Measurements from ENCODE around the gene KCNH4. TPM values are rescaled to one million over a fixed set of nuclear protein-coding genes. Genes with fewer than 3 reads are reported as not detected.
A peak's percentile ranks its signal among the peaks of the same experiment; 100 is the strongest.

Gene KCNH4
- total and polyA plus RNA-seq, 2 experiments from 2014 or later, result 0.17 to 0.23 TPM

DNA sequence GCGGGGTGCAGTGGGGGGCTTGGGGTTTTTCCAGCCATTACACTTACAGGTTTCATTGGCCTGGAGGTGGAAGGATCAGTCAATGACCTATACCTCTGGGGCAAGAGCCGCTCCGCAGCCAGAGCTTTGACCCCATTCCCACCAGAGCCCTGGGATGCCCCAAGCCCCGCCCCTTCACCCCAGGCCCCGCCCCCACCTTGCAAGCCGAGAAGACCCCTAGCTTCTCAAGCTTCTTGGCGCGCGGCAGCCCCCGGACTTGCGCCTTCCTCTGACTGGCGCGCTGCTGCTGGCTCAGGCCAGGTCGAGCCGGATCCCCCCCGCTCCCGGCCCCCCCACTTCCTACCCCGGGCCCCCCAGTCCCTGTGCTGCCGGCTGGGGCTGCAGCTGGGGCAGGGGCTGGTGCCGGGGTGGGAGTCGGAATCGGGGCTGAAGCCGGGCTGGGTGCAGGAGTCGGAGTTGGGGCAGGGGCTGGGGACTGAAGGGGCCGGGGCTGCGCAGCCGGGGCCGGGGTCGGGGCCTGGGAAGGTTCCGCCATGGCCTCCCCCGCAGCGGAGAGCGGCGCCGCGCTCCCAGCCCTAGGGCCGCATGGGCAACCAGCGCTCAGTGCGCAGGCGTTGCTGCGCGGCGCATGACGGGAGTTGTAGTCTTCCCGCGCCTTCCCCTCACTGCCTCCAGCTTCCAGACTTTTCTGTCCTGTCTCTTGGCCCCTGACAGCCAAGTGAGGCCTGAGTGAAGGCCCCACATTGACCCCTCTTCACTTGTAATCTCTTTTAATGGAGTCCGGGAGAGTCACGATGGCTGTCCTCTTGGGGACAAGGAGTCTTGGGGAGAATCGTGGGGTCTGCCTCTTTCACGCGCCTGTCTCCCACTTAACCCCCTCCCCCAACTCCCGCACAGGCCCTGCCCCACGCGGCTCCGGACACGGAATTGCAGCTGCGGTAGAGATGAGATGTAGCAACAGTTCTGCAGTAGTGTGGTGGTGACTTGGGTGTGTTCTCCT is 59.9 kb downstream of the KCNH4 start, which contains the start of gene KAT2A:
KAT2A (minus strand) TSS at position 598 of the 1,000 bp plus-strand sequence; CDS start at position 535, 63 bp downstream.
- 16% methylated on average over 39 of the region's 57 CpGs for WGBS (ENCODE audit: low lambda C conversion rate, missing lambda C conversion rate)
- peak within 1 kb of the TSS; percentile 97 for H2AFZ ChIP-seq

DNA sequence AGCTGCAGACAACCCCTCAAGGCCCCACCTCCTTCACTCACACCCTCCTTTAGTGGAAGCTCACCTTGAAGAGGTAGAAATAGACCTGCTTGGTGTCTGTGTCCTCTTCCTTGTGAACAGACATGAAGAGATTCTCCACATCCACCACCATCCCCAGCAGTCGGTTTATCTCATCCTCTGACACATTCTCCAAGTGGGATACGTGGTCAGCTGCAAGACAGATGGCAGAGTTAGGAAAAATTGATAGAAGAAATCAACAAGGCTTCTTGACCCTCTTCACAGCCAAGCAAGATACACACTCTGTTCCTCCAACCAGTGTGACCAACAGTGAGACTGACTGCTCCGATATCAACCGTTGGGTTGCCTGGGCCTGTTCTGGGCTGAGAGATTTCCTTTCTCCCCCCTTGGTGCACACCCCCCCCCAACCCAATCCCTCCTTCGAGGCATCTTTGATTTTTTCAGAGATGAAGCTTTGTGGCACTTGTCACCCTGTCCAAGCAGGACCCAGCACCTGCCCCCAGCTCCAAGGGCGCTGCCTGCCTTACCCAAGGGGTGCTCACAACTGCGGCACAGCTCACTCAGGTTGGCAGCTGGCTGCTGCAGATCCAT is 60.7 kb downstream of the KCNH4 start:
- H3K4me3 ChIP-seq, result no peak overlapping the region
- no peaks in the 10 kb centered on the region for H3K79me2 ChIP-seq
- no peaks in the 10 kb centered on the region for H3K9me3 ChIP-seq (ENCODE audit: low read depth)
- peaks cover 7% of the 10 kb centered on the region for H3K4me1 ChIP-seq (ENCODE audit: insufficient read depth)
- 77% methylated on average over 7 of the region's 7 CpGs for WGBS (ENCODE audit: low lambda C conversion rate, missing lambda C conversion rate)
- TF ChIP-seq, protein P1, sequence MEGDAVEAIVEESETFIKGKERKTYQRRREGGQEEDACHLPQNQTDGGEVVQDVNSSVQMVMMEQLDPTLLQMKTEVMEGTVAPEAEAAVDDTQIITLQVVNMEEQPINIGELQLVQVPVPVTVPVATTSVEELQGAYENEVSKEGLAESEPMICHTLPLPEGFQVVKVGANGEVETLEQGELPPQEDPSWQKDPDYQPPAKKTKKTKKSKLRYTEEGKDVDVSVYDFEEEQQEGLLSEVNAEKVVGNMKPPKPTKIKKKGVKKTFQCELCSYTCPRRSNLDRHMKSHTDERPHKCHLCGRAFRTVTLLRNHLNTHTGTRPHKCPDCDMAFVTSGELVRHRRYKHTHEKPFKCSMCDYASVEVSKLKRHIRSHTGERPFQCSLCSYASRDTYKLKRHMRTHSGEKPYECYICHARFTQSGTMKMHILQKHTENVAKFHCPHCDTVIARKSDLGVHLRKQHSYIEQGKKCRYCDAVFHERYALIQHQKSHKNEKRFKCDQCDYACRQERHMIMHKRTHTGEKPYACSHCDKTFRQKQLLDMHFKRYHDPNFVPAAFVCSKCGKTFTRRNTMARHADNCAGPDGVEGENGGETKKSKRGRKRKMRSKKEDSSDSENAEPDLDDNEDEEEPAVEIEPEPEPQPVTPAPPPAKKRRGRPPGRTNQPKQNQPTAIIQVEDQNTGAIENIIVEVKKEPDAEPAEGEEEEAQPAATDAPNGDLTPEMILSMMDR (IDR thresholded peaks at IDR 0.05; ENCODE audit: poor library complexity), result no peak
- TF ChIP-seq EZH2 (IDR thresholded peaks at IDR 0.05; ENCODE audit: borderline replicate concordance) (no peak), EZH2phosphoT487 (IDR thresholded peaks at IDR 0.05; ENCODE audit: low read depth, severe bottlenecking, unreplicated experiment) (no peak)
- H4K20me1 ChIP-seq (ENCODE audit: insufficient read depth, poor library complexity, severe bottlenecking), result no peaks in the 10 kb centered on the region
- no peak overlapping the region for H2AFZ ChIP-seq
- H3K9me2 ChIP-seq (replicated peaks; ENCODE audit: insufficient read depth), result no peaks in the 10 kb centered on the region
- H3K27me3 ChIP-seq, result no peaks in the 10 kb centered on the region
- peak overlapping the region; percentile 93 for H3K4me2 ChIP-seq
- no peak for DNase-seq (ENCODE audit: low spot score)
- H3K27ac ChIP-seq, result no peak overlapping the region
- no peaks in the 10 kb centered on the region for H3K36me3 ChIP-seq (replicated peaks; ENCODE audit: insufficient read depth, low read depth)

More for the DNA sequence above, 59.9 kb downstream of the KCNH4 start, which contains the start of gene KAT2A:
- peaks cover 7% of the 10 kb centered on the region for H3K4me1 ChIP-seq (ENCODE audit: insufficient read depth)
- H3K9me2 ChIP-seq (replicated peaks; ENCODE audit: insufficient read depth), result no peaks in the 10 kb centered on the region
- H3K27ac ChIP-seq, result peak within 1 kb of the TSS; percentile 31
- peak; percentile 92 for DNase-seq (ENCODE audit: low spot score)
- no peaks in the 10 kb centered on the region for H4K20me1 ChIP-seq (ENCODE audit: insufficient read depth, poor library complexity, severe bottlenecking)
- H3K79me2 ChIP-seq, result no peaks in the 10 kb centered on the region
- H3K4me3 ChIP-seq, result peak within 1 kb of the TSS; percentile 97
- H3K9me3 ChIP-seq (ENCODE audit: low read depth), result no peaks in the 10 kb centered on the region
- no peaks in the 10 kb centered on the region for H3K36me3 ChIP-seq (replicated peaks; ENCODE audit: insufficient read depth, low read depth)
- no peak for TF ChIP-seq EZH2 (IDR thresholded peaks at IDR 0.05; ENCODE audit: borderline replicate concordance)
- TF ChIP-seq, protein P1 (IDR thresholded peaks at IDR 0.05; ENCODE audit: poor library complexity), result no peak
- TF ChIP-seq EZH2phosphoT487 (IDR thresholded peaks at IDR 0.05; ENCODE audit: low read depth, severe bottlenecking, unreplicated experiment), result no peak
- H3K4me2 ChIP-seq, result peak within 1 kb of the TSS; percentile 93
- no peaks in the 10 kb centered on the region for H3K27me3 ChIP-seq

DNA sequence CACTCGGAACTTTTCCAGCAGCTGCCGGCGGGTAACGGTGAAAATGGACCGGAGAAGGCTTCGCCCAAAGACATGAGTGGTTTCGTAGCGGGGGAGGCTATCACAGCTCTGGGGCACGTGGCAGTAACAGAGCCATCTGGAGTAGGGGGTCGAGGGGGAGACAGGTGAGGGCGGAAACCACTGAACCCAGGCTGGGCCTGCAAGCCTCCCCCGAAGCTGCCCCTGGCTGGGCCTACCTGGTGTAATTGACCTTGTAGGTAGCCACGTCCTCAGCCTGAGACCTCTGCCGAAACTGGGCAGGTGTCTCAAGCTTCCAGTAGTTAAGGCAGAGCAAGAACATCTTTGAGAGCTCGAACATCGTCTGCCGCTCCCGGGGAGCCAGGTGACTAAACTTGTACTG is 61.6 kb downstream of the KCNH4 start:
- Histone ChIP-seq H4K20me1 (ENCODE audit: insufficient read depth, poor library complexity, severe bottlenecking) (no peaks in the 10 kb centered on the region), H3K79me2 (no peaks in the 10 kb centered on the region), H3K9me3 (ENCODE audit: low read depth) (no peaks in the 10 kb centered on the region), H2AFZ (no peak overlapping the region), H3K27me3 (no peaks in the 10 kb centered on the region), H3K36me3 (replicated peaks; ENCODE audit: insufficient read depth, low read depth) (no peaks in the 10 kb centered on the region), H3K4me1 (ENCODE audit: insufficient read depth) (peaks cover 7% of the 10 kb centered on the region), H3K27ac (no peak overlapping the region), H3K9me2 (replicated peaks; ENCODE audit: insufficient read depth) (no peaks in the 10 kb centered on the region), H3K4me2 (no peak overlapping the region), H3K4me3 (no peak overlapping the region)
- 90% methylated on average over 18 of the region's 18 CpGs for WGBS (ENCODE audit: low lambda C conversion rate, missing lambda C conversion rate)
- no peak for DNase-seq (ENCODE audit: low spot score)
- no peak for TF ChIP-seq EZH2 (IDR thresholded peaks at IDR 0.05; ENCODE audit: borderline replicate concordance)
- no peak for TF ChIP-seq EZH2phosphoT487 (IDR thresholded peaks at IDR 0.05; ENCODE audit: low read depth, severe bottlenecking, unreplicated experiment)
- TF ChIP-seq, protein P1 (IDR thresholded peaks at IDR 0.05; ENCODE audit: poor library complexity), result no peak
